ENCODE data around the gene AP1B1. TPM values are rescaled to one million over a fixed set of nuclear protein-coding genes. Genes with fewer than 3 reads are reported as not detected.

Gene AP1B1
- total and polyA plus RNA-seq, 2 of the 4 experiments (the other 2 are of a cell fraction), result 55.7 to 70.8 TPM

GRCh38 chr22:29352778-29353177 is 35.6 kb downstream of the AP1B1 start:
- H3K79me1 ChIP-seq (ENCODE audit: low read depth in 1 of 2, low read length in 2 of 2), result no peaks in the 10 kb centered on the region
- ATAC-seq (ENCODE audit: low read depth) (no peak), DNase-seq (no peak)
- H3K18ac ChIP-seq (ENCODE audit: low read depth, low read length), result no peak overlapping the region
- no peak overlapping the region for H3K56ac ChIP-seq (ENCODE audit: extremely low read depth, insufficient read depth, low read length)
- no peaks in the 10 kb centered on the region for H4K20me1 ChIP-seq (ENCODE audit: insufficient read depth, low read length)
- H2BK5ac ChIP-seq (ENCODE audit: low read depth, low read length, poor library complexity, severe bottlenecking), result no peak overlapping the region
- no peaks in the 10 kb centered on the region for H3K9me1 ChIP-seq (ENCODE audit: insufficient read depth, low read length)
- no peaks in the 10 kb centered on the region for H3K27me3 ChIP-seq (ENCODE audit: control insufficient read depth, insufficient read depth, low read length)
- H3K9ac ChIP-seq (ENCODE audit: low read depth, low read length), result no peak overlapping the region
- H4K8ac ChIP-seq (ENCODE audit: low read depth in 2 of 2, low read length in 2 of 2), result no peak overlapping the region
- intact Hi-C loops (cut with micrococcal nuclease) (no loop called here), in situ Hi-C loops (cut with MboI; ENCODE audit: low sequenced_read_pairs) (no loop called here), dilution Hi-C loops (cut with HindIII; ENCODE audit: low sequenced_read_pairs, unreplicated experiment) (no loop called here)
- H4K5ac ChIP-seq (ENCODE audit: low read depth, low read length), result no peak overlapping the region
- no peak overlapping the region for H2AK9ac ChIP-seq (replicated peaks; ENCODE audit: low read depth, low read length, poor library complexity)
- TF ChIP-seq, protein P1, sequence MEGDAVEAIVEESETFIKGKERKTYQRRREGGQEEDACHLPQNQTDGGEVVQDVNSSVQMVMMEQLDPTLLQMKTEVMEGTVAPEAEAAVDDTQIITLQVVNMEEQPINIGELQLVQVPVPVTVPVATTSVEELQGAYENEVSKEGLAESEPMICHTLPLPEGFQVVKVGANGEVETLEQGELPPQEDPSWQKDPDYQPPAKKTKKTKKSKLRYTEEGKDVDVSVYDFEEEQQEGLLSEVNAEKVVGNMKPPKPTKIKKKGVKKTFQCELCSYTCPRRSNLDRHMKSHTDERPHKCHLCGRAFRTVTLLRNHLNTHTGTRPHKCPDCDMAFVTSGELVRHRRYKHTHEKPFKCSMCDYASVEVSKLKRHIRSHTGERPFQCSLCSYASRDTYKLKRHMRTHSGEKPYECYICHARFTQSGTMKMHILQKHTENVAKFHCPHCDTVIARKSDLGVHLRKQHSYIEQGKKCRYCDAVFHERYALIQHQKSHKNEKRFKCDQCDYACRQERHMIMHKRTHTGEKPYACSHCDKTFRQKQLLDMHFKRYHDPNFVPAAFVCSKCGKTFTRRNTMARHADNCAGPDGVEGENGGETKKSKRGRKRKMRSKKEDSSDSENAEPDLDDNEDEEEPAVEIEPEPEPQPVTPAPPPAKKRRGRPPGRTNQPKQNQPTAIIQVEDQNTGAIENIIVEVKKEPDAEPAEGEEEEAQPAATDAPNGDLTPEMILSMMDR (conservative IDR thresholded peaks at IDR 0.05; ENCODE audit: low read depth, low read length), result no peak
- TF ChIP-seq, protein P2, sequence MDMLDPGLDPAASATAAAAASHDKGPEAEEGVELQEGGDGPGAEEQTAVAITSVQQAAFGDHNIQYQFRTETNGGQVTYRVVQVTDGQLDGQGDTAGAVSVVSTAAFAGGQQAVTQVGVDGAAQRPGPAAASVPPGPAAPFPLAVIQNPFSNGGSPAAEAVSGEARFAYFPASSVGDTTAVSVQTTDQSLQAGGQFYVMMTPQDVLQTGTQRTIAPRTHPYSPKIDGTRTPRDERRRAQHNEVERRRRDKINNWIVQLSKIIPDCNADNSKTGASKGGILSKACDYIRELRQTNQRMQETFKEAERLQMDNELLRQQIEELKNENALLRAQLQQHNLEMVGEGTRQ (IDR thresholded peaks at IDR 0.05; ENCODE audit: low read depth, low read length), result no peak
- TF ChIP-seq CHD1 (IDR thresholded peaks at IDR 0.05; ENCODE audit: low read depth, low read length) (no peak), RFX5 (IDR thresholded peaks at IDR 0.05; ENCODE audit: low read depth, low read length) (no peak), BHLHE40 (IDR thresholded peaks at IDR 0.05; ENCODE audit: low read depth, low read length) (no peak), RAD21 (IDR thresholded peaks at IDR 0.05; ENCODE audit: low read length) (no peak), RCOR1 (IDR thresholded peaks at IDR 0.05; ENCODE audit: insufficient replicate concordance, low read length) (no peak), POLR2A (IDR thresholded peaks at IDR 0.05; ENCODE audit: low read depth, low read length) (no peak)
- TF ChIP-seq, protein P3, sequence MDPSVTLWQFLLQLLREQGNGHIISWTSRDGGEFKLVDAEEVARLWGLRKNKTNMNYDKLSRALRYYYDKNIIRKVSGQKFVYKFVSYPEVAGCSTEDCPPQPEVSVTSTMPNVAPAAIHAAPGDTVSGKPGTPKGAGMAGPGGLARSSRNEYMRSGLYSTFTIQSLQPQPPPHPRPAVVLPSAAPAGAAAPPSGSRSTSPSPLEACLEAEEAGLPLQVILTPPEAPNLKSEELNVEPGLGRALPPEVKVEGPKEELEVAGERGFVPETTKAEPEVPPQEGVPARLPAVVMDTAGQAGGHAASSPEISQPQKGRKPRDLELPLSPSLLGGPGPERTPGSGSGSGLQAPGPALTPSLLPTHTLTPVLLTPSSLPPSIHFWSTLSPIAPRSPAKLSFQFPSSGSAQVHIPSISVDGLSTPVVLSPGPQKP (IDR thresholded peaks at IDR 0.05; ENCODE audit: borderline replicate concordance, low read depth, low read length), result no peak
- H3K4me3 ChIP-seq (ENCODE audit: insufficient read depth, low read depth, low read length), result no peak overlapping the region
- ChIA-PET CTCF (no interaction called here), POLR2A (ENCODE audit: unreplicated experiment) (no interaction called here)
- H3K9me3 ChIP-seq (ENCODE audit: control insufficient read depth, insufficient read depth, low read length), result no peaks in the 10 kb centered on the region
- WGBS, 2 experiments (ENCODE audit: extremely low coverage in 2 of 2, insufficient read length in 1 of 2), result no CpG with 5 or more reads among the region's 9 CpGs
- peaks cover 71% of the 10 kb centered on the region for H3K36me3 ChIP-seq (ENCODE audit: control insufficient read depth, insufficient read depth, low read length)
- no peak overlapping the region for H2BK20ac ChIP-seq (ENCODE audit: low read depth, low read length)
- no peak overlapping the region for H2BK120ac ChIP-seq (ENCODE audit: low read depth, low read length)
- no TSS peak for BruUV-seq (replicated peaks)
- no peak overlapping the region for H3K4me2 ChIP-seq (ENCODE audit: low read depth, low read length)
- H3K27ac ChIP-seq (ENCODE audit: insufficient read depth, low read length), result no peak overlapping the region
- no peak overlapping the region for H2BK15ac ChIP-seq (ENCODE audit: low read depth, low read length)
- no peak overlapping the region for H3K4ac ChIP-seq (ENCODE audit: low read depth, low read length)
- no peak overlapping the region for H2AK5ac ChIP-seq (ENCODE audit: low read depth, low read length)
- no peak overlapping the region for H3K23ac ChIP-seq (ENCODE audit: low read depth, low read length)
- H3K4me1 ChIP-seq (ENCODE audit: control insufficient read depth, insufficient read depth, low read length), result no peaks in the 10 kb centered on the region
- no peak overlapping the region for H3K14ac ChIP-seq (replicated peaks; ENCODE audit: low read depth, low read length)
- no peak overlapping the region for H4K91ac ChIP-seq (ENCODE audit: insufficient read depth, low read depth, low read length)
- H2AFZ ChIP-seq (replicated peaks; ENCODE audit: low read length, poor library complexity), result no peak overlapping the region

Measured in IMR-90 (cell line).